OCI-LY7 (cell line): ENCODE data around the gene LRRC59. TPM values are rescaled to one million over a fixed set of nuclear protein-coding genes. Genes with fewer than 3 reads are reported as not detected.

Experiments used
- BruUV-seq: library from RNA; stranded (reverse); fragments of 400-500 nt; replicated peaks from 2 replicates; lab custom pipeline; 2021; lab: Mats Ljungman, UMichigan
- CTCF ChIA-PET: fragments of 300-600 bp; sonication (Branson Sonifier 250); formaldehyde crosslinking; loops from one replicate; lab custom pipeline; 2022; ENCODE audit warnings: antibody characterized with exemption; ENCODE audit not compliant: unreplicated experiment; lab: Charles Lee
- POLR2A ChIA-PET: fragments of 300-600 bp; sonication (Branson Sonifier 250); formaldehyde crosslinking; loops from one replicate; lab custom pipeline; 2022; ENCODE audit warnings: antibody characterized with exemption; lab: Charles Lee
- DNase-seq: peaks from one replicate; pipeline ENCODE4 v3.0.0-alpha.2; 2015; ENCODE audit warnings: low spot score
- H2AFZ ChIP-seq: fragments of 200-600 bp; sonication (generic), shearing (Covaris generic); 2 replicates; pipeline ENCODE4 v1.6.1; 2014; ENCODE audit warnings: mild to moderate bottlenecking, antibody characterized with exemption, low read length, moderate library complexity
- H3K27ac ChIP-seq: fragments of 200-600 bp; sonication (generic); 2 replicates; pipeline ENCODE4 v1.5.1; 2014; ENCODE audit warnings: mixed run types, low read depth, mild to moderate bottlenecking, moderate library complexity, low read length, inconsistent platforms; ENCODE audit not compliant: poor library complexity, severe bottlenecking
- H3K36me3 ChIP-seq: fragments of 200-600 bp; sonication (generic); 2 replicates; pipeline ENCODE4 v1.6.1; 2014; ENCODE audit warnings: mild to moderate bottlenecking, antibody characterized with exemption, low read length, moderate library complexity, mixed read lengths; ENCODE audit not compliant: insufficient read depth
- H3K4me1 ChIP-seq: fragments of 200-600 bp; sonication (generic); 2 replicates; pipeline ENCODE4 v1.5.1; 2014; ENCODE audit warnings: mild to moderate bottlenecking, low read length; ENCODE audit not compliant: insufficient read depth, poor library complexity, severe bottlenecking
- H3K4me2 ChIP-seq: fragments of 200-600 bp; sonication (generic); 2 replicates; pipeline ENCODE4 v1.6.1; 2014; ENCODE audit warnings: mild to moderate bottlenecking, low read length
- H3K4me3 ChIP-seq: fragments of 200-600 bp; sonication (generic); 2 replicates; pipeline ENCODE4 v1.5.1; 2014; ENCODE audit warnings: mild to moderate bottlenecking, low read depth, low read length; ENCODE audit not compliant: poor library complexity, severe bottlenecking
- H3K79me2 ChIP-seq: fragments of 200-600 bp; sonication (generic); 2 replicates; pipeline ENCODE4 v1.6.1; 2016; ENCODE audit warnings: low read depth, mild to moderate bottlenecking, low read length, moderate library complexity, mixed read lengths; ENCODE audit not compliant: insufficient read depth
- H3K9me2 ChIP-seq: fragments of 200-600 bp; sonication (generic); 2 replicates; pipeline ENCODE4 v1.6.1; 2016; ENCODE audit warnings: mild to moderate bottlenecking, low read length, mixed read lengths; ENCODE audit not compliant: insufficient read depth
- H3K9me3 ChIP-seq: fragments of 200-600 bp; sonication (generic); 2 replicates; pipeline ENCODE4 v1.6.1; 2014; ENCODE audit warnings: mild to moderate bottlenecking, mixed run types, low read length, mixed read lengths
- H4K20me1 ChIP-seq: fragments of 200-600 bp; sonication (generic); 2 replicates; pipeline ENCODE4 v1.6.1; 2014; ENCODE audit warnings: mild to moderate bottlenecking, antibody characterized with exemption, low read length, moderate library complexity, mixed read lengths; ENCODE audit not compliant: insufficient read depth
- CTCF ChIP-seq: fragments of 200-600 bp; sonication (generic); conservative IDR thresholded peaks from 2 replicates; pipeline ENCODE4 v1.5.1; 2014; ENCODE audit warnings: mild to moderate bottlenecking, antibody characterized with exemption, low read length, moderate library complexity, mixed read lengths
- EZH2phosphoT487 ChIP-seq: fragments of 200-600 bp; sonication (generic); IDR thresholded peaks from 2 replicates; pipeline ENCODE4 v1.6.1; 2018; ENCODE audit warnings: low read depth, borderline replicate concordance, mild to moderate bottlenecking, mixed run types, antibody characterized with exemption, low read length, moderate library complexity, mixed read lengths
- intact Hi-C: fragments of 100-400 bp; cut with micrococcal nuclease; formaldehyde crosslinking; loops from one replicate; pipeline ENCODE4 v1.10.0; 2022; ENCODE audit not compliant: unreplicated experiment
- total RNA-seq, 2 experiments: library from RNA; depleted of rRNA in 1 of 2; stranded (reverse); fragments of >200 nt in 1 of 2; shearing (Covaris generic) in 1 of 2; gene quantifications; 2 replicates each; pipeline ENCODE4 v1.2.3, GENCODE V29; 2014 to 2022

Gene LRRC59
- total RNA-seq, 2 experiments from 2014 or later: 87.4 to 125 TPM

DNA sequence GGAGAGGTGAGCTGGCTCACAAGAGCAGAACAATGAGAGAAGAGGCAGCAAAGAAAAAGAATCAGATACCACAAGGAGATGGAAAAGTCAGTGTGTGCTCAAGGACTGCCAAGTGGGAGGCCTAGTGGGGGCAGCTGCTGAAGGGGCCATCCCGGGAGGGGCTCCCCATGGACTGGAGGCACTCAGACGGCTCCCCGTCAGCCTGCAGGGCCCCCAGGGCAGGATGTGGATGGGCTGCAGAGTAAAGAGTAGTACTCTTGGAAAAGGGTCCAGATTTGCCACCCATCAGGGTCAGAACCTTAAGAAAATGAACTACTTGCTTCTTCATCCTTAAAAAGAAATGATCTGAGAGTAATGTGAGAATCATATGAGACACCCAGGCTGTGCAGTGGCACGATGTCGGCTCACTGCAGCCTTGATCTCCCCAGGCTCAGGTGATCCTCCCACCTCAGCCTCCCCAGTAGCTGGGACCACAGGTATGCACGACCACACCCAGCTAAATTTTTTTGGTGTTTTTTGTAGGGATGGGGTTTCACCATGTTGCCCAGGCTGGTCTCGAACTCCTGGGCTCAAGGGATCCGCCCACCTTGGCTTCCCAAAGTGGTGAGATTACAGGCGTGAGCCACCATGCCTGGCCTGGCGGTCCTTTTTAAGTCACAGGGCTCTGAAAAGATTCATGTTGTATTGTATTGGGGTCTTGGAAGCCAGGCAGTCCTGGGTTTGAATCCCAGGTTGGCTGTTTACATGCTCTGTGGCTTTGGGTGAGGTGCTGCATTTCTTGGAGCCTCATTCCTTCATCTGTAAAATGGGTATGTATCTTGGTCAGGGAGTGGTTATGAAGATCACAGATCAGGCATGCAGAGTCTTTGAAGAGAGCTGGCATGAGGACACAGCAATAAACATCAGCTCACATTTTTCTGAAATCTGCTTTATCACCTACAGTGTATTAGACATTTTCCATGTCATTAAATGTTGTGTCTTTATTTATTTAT lies 43.8 kb upstream of the LRRC59 start:
- H3K27ac ChIP-seq: no peak overlapping the region
- no peaks in the 10 kb centered on the region for H3K4me1 ChIP-seq
- no peaks in the 10 kb centered on the region for H4K20me1 ChIP-seq
- H3K79me2 ChIP-seq: no peaks in the 10 kb centered on the region
- H3K4me3 ChIP-seq: no peak overlapping the region
- H3K9me3 ChIP-seq: no peaks in the 10 kb centered on the region
- no peak overlapping the region for H2AFZ ChIP-seq
- TF ChIP-seq EZH2phosphoT487 (no peak), CTCF (no peak)
- POLR2A ChIA-PET: no interaction called here
- CTCF ChIA-PET: no interaction called here
- peaks cover 3% of the 10 kb centered on the region; the same call in 1 of the 2 replicates for H3K36me3 ChIP-seq
- no peak for DNase-seq
- H3K9me2 ChIP-seq: no peaks in the 10 kb centered on the region
- intact Hi-C loops: no loop called here
- H3K4me2 ChIP-seq: no peak overlapping the region
- no TSS peak for BruUV-seq

DNA sequence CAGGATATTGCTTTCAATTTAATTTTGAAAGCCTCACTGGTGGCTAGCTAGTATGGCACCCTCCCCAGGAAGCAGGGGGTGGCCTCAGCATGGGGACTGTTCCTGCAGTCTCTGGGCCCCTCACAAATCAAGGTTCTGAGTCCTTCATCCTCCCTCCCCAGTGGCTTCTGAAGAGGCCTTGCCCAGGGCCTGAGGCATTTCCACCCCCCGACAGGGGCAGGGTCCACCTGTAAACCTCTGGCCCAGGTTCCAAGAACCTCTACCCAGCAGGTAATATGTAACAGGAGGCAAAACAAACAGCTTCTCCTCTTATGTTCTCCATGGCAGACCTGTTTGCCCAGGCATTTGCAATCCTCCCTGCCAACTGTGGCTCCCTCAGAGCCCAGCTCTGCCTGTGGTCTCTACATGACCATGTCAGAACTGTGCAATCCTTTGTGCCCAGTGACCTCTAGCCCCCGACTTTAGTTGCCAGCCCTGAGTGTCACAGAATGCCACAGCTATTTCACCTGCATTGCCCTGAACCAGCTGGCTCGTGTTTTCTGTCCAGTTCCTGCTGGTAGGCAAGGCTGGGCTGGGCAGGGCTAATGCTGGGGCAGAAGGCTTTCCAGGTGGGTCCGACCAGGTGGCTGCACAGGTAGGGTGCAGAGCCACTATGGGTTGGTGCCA lies 43.0 kb upstream of the LRRC59 start:
- Histone ChIP-seq H3K9me3 (no peaks in the 10 kb centered on the region), H3K4me1 (no peaks in the 10 kb centered on the region), H3K36me3 (peaks cover 3% of the 10 kb centered on the region; the same call in 1 of the 2 replicates), H3K9me2 (no peaks in the 10 kb centered on the region), H3K4me2 (no peak overlapping the region), H2AFZ (no peak overlapping the region), H3K79me2 (no peaks in the 10 kb centered on the region), H3K4me3 (no peak overlapping the region), H3K27ac (no peak overlapping the region), H4K20me1 (no peaks in the 10 kb centered on the region)
- ChIA-PET POLR2A (no interaction called here), CTCF (no interaction called here)
- no peak for DNase-seq
- intact Hi-C loops: no loop called here
- no TSS peak for BruUV-seq
- no peak for TF ChIP-seq EZH2phosphoT487
- TF ChIP-seq CTCF: no peak
